Measurements from ENCODE around the gene PLS1. TPM values are rescaled to one million over a fixed set of nuclear protein-coding genes. Genes with fewer than 3 reads are reported as not detected.

The PLS1 gene
- polyA plus RNA-seq, 1 experiment: 1.7 TPM

DNA sequence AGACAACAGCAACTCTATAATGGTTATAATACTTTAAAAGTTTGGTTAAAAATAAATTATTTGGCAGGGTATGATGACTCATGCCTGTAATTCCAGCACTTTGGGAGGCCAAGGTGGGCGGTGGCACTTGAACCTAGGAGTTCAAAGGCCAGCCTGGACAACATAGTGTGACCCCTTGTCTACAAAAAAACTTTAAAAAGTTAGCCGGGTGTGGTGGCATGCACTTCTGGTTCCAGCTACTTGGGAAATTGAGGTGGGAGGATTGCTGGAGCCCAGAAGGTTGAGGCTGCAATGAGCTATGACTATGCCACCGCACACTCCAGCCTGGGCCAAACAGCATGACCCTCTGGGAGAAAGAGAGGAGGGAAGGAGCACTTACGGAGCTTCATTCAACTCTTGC lies 119.9 kb downstream of the PLS1 start:
- no peak overlapping the region for H3K4me3 ChIP-seq (ENCODE audit: low read depth, low read length)
- no peaks in the 10 kb centered on the region for H3K9me3 ChIP-seq (ENCODE audit: control insufficient read depth, insufficient read depth, low read length)
- no peak for DNase-seq (ENCODE audit: low read depth, low spot score)
- no peaks in the 10 kb centered on the region for H3K27me3 ChIP-seq (ENCODE audit: control insufficient read depth, insufficient read depth, low read length)
- ChIA-PET POLR2A (no interaction called here), CTCF (no interaction called here)
- TF ChIP-seq, protein P1, sequence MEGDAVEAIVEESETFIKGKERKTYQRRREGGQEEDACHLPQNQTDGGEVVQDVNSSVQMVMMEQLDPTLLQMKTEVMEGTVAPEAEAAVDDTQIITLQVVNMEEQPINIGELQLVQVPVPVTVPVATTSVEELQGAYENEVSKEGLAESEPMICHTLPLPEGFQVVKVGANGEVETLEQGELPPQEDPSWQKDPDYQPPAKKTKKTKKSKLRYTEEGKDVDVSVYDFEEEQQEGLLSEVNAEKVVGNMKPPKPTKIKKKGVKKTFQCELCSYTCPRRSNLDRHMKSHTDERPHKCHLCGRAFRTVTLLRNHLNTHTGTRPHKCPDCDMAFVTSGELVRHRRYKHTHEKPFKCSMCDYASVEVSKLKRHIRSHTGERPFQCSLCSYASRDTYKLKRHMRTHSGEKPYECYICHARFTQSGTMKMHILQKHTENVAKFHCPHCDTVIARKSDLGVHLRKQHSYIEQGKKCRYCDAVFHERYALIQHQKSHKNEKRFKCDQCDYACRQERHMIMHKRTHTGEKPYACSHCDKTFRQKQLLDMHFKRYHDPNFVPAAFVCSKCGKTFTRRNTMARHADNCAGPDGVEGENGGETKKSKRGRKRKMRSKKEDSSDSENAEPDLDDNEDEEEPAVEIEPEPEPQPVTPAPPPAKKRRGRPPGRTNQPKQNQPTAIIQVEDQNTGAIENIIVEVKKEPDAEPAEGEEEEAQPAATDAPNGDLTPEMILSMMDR (IDR thresholded peaks at IDR 0.05; ENCODE audit: low read depth, low read length): no peak
- no peak overlapping the region for H3K27ac ChIP-seq (ENCODE audit: low read depth, low read length)

DNA sequence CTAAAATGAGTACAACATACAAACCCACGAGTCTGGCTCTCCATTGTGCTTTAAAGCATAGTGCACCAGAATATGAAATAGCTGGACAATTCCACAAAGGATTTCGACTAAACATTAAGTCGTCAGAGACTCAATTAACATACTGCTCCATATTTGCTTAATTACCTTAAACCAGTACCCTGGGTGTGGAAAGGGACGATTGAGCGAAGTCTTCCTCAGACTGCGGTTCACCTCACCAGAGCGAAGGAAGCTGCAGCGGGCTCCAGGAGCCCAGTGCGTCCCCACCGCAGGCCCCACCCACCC lies 127.4 kb downstream of the PLS1 start:
- Histone ChIP-seq H3K9me3 (ENCODE audit: control insufficient read depth, insufficient read depth, low read length) (no peaks in the 10 kb centered on the region; the same call in 1 of the 2 replicates), H3K4me3 (ENCODE audit: low read depth, low read length) (peak overlapping the region; percentile 90), H3K27ac (ENCODE audit: low read depth, low read length) (no peak overlapping the region), H3K27me3 (ENCODE audit: control insufficient read depth, insufficient read depth, low read length) (no peaks in the 10 kb centered on the region)
- POLR2A ChIA-PET: no interaction called here
- TF ChIP-seq, protein P1 (IDR thresholded peaks at IDR 0.05; ENCODE audit: low read depth, low read length): no peak
- DNase-seq (ENCODE audit: low read depth, low spot score): no peak
- CTCF ChIA-PET: interaction anchor here (1.4 kb wide), 1 partner anchor 137 kb away, joined by 3 read pairs; no protein-coding TSS in a partner anchor

DNA sequence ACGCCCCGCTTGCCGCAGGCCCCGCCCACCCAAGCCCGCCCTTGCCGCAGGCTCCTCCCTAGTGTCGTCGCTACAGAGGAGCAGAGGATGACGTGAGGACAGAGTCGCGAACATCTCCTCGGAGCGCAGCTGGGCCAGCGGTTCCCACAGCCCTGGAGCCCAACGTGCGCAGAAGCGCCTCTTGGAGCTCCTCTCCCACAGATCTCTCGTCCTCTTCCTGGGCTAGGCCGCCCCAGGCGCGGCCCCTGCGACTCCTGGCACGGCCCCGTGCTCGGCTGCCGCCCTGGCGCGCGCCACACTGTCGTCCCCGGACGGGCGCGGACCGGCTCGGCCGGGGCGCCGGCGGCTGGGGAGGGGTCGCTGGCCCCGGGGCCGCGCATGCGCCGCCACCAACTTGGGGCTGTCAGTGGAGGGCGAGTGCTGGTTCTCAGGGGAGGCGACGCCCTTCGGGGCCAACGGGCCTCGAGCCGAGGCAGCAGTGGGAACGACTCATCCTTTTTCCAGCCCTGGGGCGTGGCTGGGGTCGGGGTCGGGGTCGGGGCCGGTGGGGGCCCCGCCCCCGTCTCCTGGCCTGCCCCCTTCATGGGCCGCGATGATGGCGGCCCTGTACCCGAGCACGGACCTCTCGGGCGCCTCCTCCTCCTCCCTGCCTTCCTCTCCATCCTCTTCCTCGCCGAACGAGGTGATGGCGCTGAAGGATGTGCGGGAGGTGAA lies 127.9 kb downstream of the PLS1 start, which contains the start of gene TRPC1:
Gene TRPC1 (plus strand): TSS at position 67 of the 714 bp plus-strand sequence. CDS start 526 bp downstream, at position 593.
- ChIA-PET POLR2A (no interaction called here), CTCF (interaction anchor here (0.8 to 1.4 kb wide), 3 partner anchors 10 to 137 kb away, joined by 3 to 5 read pairs (median 4); no protein-coding TSS in a partner anchor)
- Histone ChIP-seq H3K9me3 (ENCODE audit: control insufficient read depth, insufficient read depth, low read length) (no peaks in the 10 kb centered on the region; the same call in 1 of the 2 replicates), H3K27ac (ENCODE audit: low read depth, low read length) (peak within 1 kb of the TSS; percentile 42), H3K27me3 (ENCODE audit: control insufficient read depth, insufficient read depth, low read length) (no peaks in the 10 kb centered on the region), H3K4me3 (ENCODE audit: low read depth, low read length) (peak within 1 kb of the TSS; percentile 90)
- DNase-seq (ENCODE audit: low read depth, low spot score): peak; percentile 20
- TF ChIP-seq, protein P1 (IDR thresholded peaks at IDR 0.05; ENCODE audit: low read depth, low read length): no peak

DNA sequence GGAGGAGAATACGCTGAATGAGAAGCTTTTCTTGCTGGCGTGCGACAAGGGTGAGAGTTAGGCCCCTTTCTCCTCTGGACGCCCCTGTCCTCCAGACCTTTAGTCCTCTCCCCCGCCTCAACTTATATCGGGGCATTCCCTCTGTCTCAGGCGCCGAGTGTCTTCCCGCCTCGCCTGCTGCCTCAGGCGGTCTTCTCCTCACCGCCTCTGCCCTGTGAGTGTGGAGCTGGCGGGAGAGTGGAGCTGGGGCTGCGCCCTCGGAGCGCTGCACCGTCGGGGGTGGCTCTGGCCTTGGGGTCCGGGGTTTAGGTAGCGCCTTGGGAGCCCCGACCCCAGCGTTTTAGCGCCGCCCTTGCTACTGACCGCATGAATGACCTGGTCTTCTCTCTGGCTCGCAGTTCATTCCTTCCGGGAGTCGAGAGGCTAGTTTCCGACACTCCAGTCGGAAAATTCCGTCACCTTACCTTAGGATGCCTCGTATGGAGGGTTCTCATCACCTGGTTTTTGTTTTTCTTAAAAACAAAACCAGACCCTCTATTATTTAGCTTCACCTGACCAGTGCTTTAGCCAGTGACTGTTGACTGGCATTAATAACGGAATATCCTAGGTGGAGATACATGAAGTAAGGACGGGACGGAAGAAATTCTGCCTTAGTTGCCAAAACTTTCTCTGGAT lies 128.6 kb downstream of the PLS1 start:
- CTCF ChIA-PET: interaction anchor here (0.8 to 1.1 kb wide), 2 partner anchors 9 to 16 kb away, joined by 4 to 5 read pairs; no protein-coding TSS in a partner anchor
- no peaks in the 10 kb centered on the region; the same call in 1 of the 2 replicates for H3K9me3 ChIP-seq (ENCODE audit: control insufficient read depth, insufficient read depth, low read length)
- POLR2A ChIA-PET: no interaction called here
- H3K4me3 ChIP-seq (ENCODE audit: low read depth, low read length): peak overlapping the region; percentile 90
- TF ChIP-seq, protein P1 (IDR thresholded peaks at IDR 0.05; ENCODE audit: low read depth, low read length): no peak
- no peaks in the 10 kb centered on the region for H3K27me3 ChIP-seq (ENCODE audit: control insufficient read depth, insufficient read depth, low read length)
- peak overlapping the region; percentile 42 for H3K27ac ChIP-seq (ENCODE audit: low read depth, low read length)
- no peak for DNase-seq (ENCODE audit: low read depth, low spot score)

DNA sequence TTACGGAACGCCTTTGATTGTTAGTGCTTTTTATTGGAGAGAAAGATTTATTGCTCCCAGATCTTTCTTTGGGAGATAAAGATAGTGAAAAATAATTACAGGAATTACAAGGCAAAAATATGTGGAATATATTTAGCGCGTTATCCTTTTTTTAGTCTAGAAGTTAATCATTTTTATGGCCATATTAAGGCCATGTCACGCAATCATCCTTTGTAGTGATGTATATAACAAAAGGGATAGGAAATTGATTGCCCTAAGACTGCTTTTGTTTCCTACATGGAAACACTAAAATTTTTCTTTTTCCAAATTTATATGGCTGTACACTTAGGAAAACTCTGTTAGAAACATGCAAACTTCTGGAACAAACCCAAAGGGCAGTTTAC lies 129.2 kb downstream of the PLS1 start:
- no peak for DNase-seq (ENCODE audit: low read depth, low spot score)
- H3K27me3 ChIP-seq (ENCODE audit: control insufficient read depth, insufficient read depth, low read length): no peaks in the 10 kb centered on the region
- H3K27ac ChIP-seq (ENCODE audit: low read depth, low read length): no peak overlapping the region
- POLR2A ChIA-PET: no interaction called here
- H3K9me3 ChIP-seq (ENCODE audit: control insufficient read depth, insufficient read depth, low read length): no peaks in the 10 kb centered on the region; the same call in 1 of the 2 replicates
- TF ChIP-seq, protein P1 (IDR thresholded peaks at IDR 0.05; ENCODE audit: low read depth, low read length): no peak
- peak overlapping the region; percentile 90 for H3K4me3 ChIP-seq (ENCODE audit: low read depth, low read length)
- CTCF ChIA-PET: interaction anchor here (0.8 to 1.1 kb wide), 2 partner anchors 9 to 16 kb away, joined by 4 to 5 read pairs; no protein-coding TSS in a partner anchor

Measured in AG04450 (cell line).